H1 (cell line): Measurements from ENCODE around the gene WDR91. TPM values are rescaled to one million over a fixed set of nuclear protein-coding genes. Genes with fewer than 3 reads are reported as not detected.

Experiments
- CTCF ChIA-PET: fragments of 300-600 bp; sonication (Branson Sonifier 250); formaldehyde crosslinking; loops from one replicate; lab custom pipeline; 2021; ENCODE audit not compliant: partially characterized antibody; lab: Charles Lee
- POLR2A ChIA-PET: fragments of 300-600 bp; sonication (Branson Sonifier 250); formaldehyde crosslinking; loops from one replicate; lab custom pipeline; 2021; ENCODE audit warnings: inconsistent platforms; ENCODE audit not compliant: partially characterized antibody; lab: Charles Lee
- DNase-seq, 2 experiments: peaks; one replicate each; pipeline versions ENCODE4 v3.0.0 to v3.0.0-alpha.2; 2010 to 2022; ENCODE audit warnings: low spot score in 2 of 2, low read depth in 1 of 2, mixed read lengths in 1 of 2
- FAIRE-seq: peaks from 2 replicates; lab custom pipeline; 2011; peaks lifted over from hg19 to GRCh38; lab: Jason Lieb, UNC
- H2AFZ ChIP-seq: 2 replicates; pipeline ENCODE4 v1.8.1; 2012; ENCODE audit warnings: low read length, inconsistent platforms
- H2AK5ac ChIP-seq: 2 replicates; pipeline ENCODE4 v1.6.1; 2013; ENCODE audit warnings: low read depth, low read length
- H2BK120ac ChIP-seq: replicated peaks from 2 replicates; pipeline ENCODE3; 2013; ENCODE audit warnings: low read depth, low read length, inconsistent platforms
- H2BK12ac ChIP-seq: 2 replicates; pipeline ENCODE4 v1.6.1; 2013; ENCODE audit warnings: low read depth, low read length
- H2BK15ac ChIP-seq: 2 replicates; pipeline ENCODE4 v1.6.1; 2013; ENCODE audit warnings: low read length
- H2BK20ac ChIP-seq: 2 replicates; pipeline ENCODE4 v1.6.1; 2013; ENCODE audit warnings: low read length
- H2BK5ac ChIP-seq: 2 replicates; pipeline ENCODE4 v1.6.1; 2013; ENCODE audit warnings: low read depth, low read length
- H3K14ac ChIP-seq: 2 replicates; pipeline ENCODE4 v1.6.1; 2013; ENCODE audit warnings: inconsistent platforms; ENCODE audit not compliant: insufficient read length
- H3K18ac ChIP-seq: 2 replicates; pipeline ENCODE4 v1.6.1; 2013; ENCODE audit warnings: low read length; ENCODE audit errors: extremely low read depth
- H3K23ac ChIP-seq: 2 replicates; pipeline ENCODE4 v1.6.1; 2013; ENCODE audit warnings: inconsistent platforms; ENCODE audit not compliant: insufficient read length
- H3K23me2 ChIP-seq: 2 replicates; pipeline ENCODE4 v1.6.1; 2013; ENCODE audit warnings: low read depth, low read length
- H3K27ac ChIP-seq: 2 replicates; pipeline ENCODE4 v1.6.1; 2011; ENCODE audit warnings: low read depth, low read length, inconsistent platforms
- H3K27me3 ChIP-seq, 4 experiments: replicated peaks in 1 of 4; 1 replicate in 1 of 4; 2 replicates in 3 of 4; pipeline versions ENCODE4 v1.6.1 to v1.8.1; 2011 to 2013; ENCODE audit warnings: low read length in 3 of 4, mild to moderate bottlenecking in 3 of 4, inconsistent platforms in 2 of 4, mixed read lengths in 2 of 4, moderate library complexity in 1 of 4; ENCODE audit not compliant: control insufficient read depth in 3 of 4, insufficient read depth in 3 of 4; ENCODE audit errors: extremely low read depth in 1 of 4
- H3K36me3 ChIP-seq, 4 experiments: 2 replicates each; pipeline versions ENCODE4 v1.6.1 to v1.8.1; 2011 to 2013; ENCODE audit warnings: mild to moderate bottlenecking in 4 of 4, low read length in 3 of 4, moderate library complexity in 2 of 4, control low read depth in 1 of 4, inconsistent platforms in 1 of 4; ENCODE audit not compliant: insufficient read depth in 4 of 4, control insufficient read depth in 2 of 4
- H3K4ac ChIP-seq: replicated peaks from 2 replicates; pipeline ENCODE3; 2013; ENCODE audit warnings: low read length, low read depth, mixed read lengths, inconsistent platforms; ENCODE audit not compliant: insufficient read length
- H3K4me1 ChIP-seq, 4 experiments: replicated peaks in 1 of 4; 1 replicate in 1 of 4; 2 replicates in 3 of 4; pipeline versions ENCODE4 v1.6.1 to v1.8.1; 2011 to 2013; ENCODE audit warnings: low read length in 3 of 4, inconsistent platforms in 2 of 4, mixed read lengths in 1 of 4; ENCODE audit not compliant: insufficient read depth in 4 of 4, control insufficient read depth in 3 of 4
- H3K4me2 ChIP-seq, 2 experiments: 2 replicates each; pipeline versions ENCODE4 v1.6.1 to v1.8.1; 2011 to 2013; ENCODE audit warnings: low read depth in 2 of 2, low read length in 2 of 2, control low read depth in 1 of 2, inconsistent platforms in 1 of 2, mild to moderate bottlenecking in 1 of 2; ENCODE audit not compliant: insufficient read depth in 1 of 2
- H3K4me3 ChIP-seq, 4 experiments: fragments of 200-600, 300-600 bp in 1 of 4; sonication (generic), shearing (Covaris generic), sonication (Bioruptor Twin) in 1 of 4; 2 replicates each; pipeline versions ENCODE4 v1.5.1 to v1.8.1; 2011 to 2016; ENCODE audit warnings: low read length in 4 of 4, low read depth in 3 of 4, control low read depth in 2 of 4, inconsistent platforms in 2 of 4, mild to moderate bottlenecking in 2 of 4, mixed read lengths in 1 of 4, moderate library complexity in 1 of 4; ENCODE audit not compliant: insufficient read depth in 2 of 4; ENCODE audit errors: extremely low read depth in 1 of 4
- H3K56ac ChIP-seq: replicated peaks from 2 replicates; pipeline ENCODE3; 2013; ENCODE audit warnings: low read depth, mild to moderate bottlenecking, mixed read lengths, low read length, inconsistent platforms; ENCODE audit not compliant: insufficient read length
- H3K79me1 ChIP-seq: 2 replicates; pipeline ENCODE4 v1.6.1; 2013; ENCODE audit warnings: low read depth, low read length, control low read depth
- H3K79me2 ChIP-seq, 2 experiments: 2 replicates each; pipeline versions ENCODE4 v1.6.1 to v1.8.1; 2012 to 2013; ENCODE audit warnings: low read length in 2 of 2, mild to moderate bottlenecking in 2 of 2, inconsistent platforms in 1 of 2; ENCODE audit not compliant: insufficient read depth in 2 of 2, control insufficient read depth in 1 of 2
- H3K9ac ChIP-seq, 4 experiments: replicated peaks in 1 of 4; 1 replicate in 1 of 4; 2 replicates in 3 of 4; pipeline versions ENCODE4 v1.6.1 to v1.8.1; 2011 to 2013; ENCODE audit warnings: low read depth in 3 of 4, low read length in 3 of 4, control low read depth in 2 of 4, mild to moderate bottlenecking in 2 of 4, moderate library complexity in 2 of 4, inconsistent platforms in 1 of 4; ENCODE audit errors: extremely low read depth in 1 of 4
- H3K9me3 ChIP-seq, 2 experiments: 2 replicates each; pipeline versions ENCODE4 v1.6.1 to v1.8.1; 2012 to 2013; ENCODE audit warnings: mild to moderate bottlenecking in 2 of 2, moderate library complexity in 2 of 2, control low read depth in 1 of 2, inconsistent platforms in 1 of 2, low read depth in 1 of 2, low read length in 1 of 2, mixed read lengths in 1 of 2; ENCODE audit not compliant: insufficient read depth in 2 of 2
- H4K20me1 ChIP-seq, 2 experiments: replicated peaks in 1 of 2; 2 replicates each; pipeline versions ENCODE3 to v1.8.1; 2011 to 2013; ENCODE audit warnings: inconsistent platforms in 2 of 2, low read length in 2 of 2, mild to moderate bottlenecking in 1 of 2; ENCODE audit not compliant: insufficient read depth in 2 of 2, control insufficient read depth in 1 of 2
- H4K5ac ChIP-seq: 2 replicates; pipeline ENCODE4 v1.6.1; 2013; ENCODE audit warnings: low read length, low read depth, mixed read lengths, inconsistent platforms; ENCODE audit not compliant: insufficient read length
- H4K8ac ChIP-seq: 2 replicates; pipeline ENCODE4 v1.8.0; 2013; ENCODE audit warnings: mild to moderate bottlenecking, moderate library complexity, low read length, inconsistent platforms; ENCODE audit not compliant: insufficient read depth; ENCODE audit errors: extremely low read depth
- H4K91ac ChIP-seq: replicated peaks from 2 replicates; pipeline ENCODE3; 2013; ENCODE audit warnings: low read length, mixed read lengths, inconsistent platforms; ENCODE audit not compliant: insufficient read length
- BCL11A ChIP-seq, 2 experiments: IDR thresholded peaks; one replicate each; pipeline ENCODE4 v1.6.1; 2011; ENCODE audit warnings: low read depth in 2 of 2, low read length in 2 of 2, mild to moderate bottlenecking in 2 of 2
- CBX8 ChIP-seq: fragments of 300-800, 300-1000 bp; sonication (generic); IDR thresholded peaks from 2 replicates; pipeline ENCODE4 v1.7.1; 2016; ENCODE audit warnings: low read depth, low read length, borderline replicate concordance
- EGR1 ChIP-seq: IDR thresholded peaks from 2 replicates; pipeline ENCODE4 v1.6.1; 2011; ENCODE audit warnings: low read depth, low read length, borderline replicate concordance
- JUN ChIP-seq: IDR thresholded peaks from 2 replicates; pipeline ENCODE4 v1.6.1; 2011; ENCODE audit warnings: low read depth, mild to moderate bottlenecking, improper control_type of control experiment, low read length
- JUND ChIP-seq: IDR thresholded peaks from 2 replicates; pipeline ENCODE4 v1.6.1; 2011; ENCODE audit warnings: mild to moderate bottlenecking, improper control_type of control experiment, low read length
- KDM1A ChIP-seq: fragments of 200-600, 300-600 bp; sonication (generic); IDR thresholded peaks from 2 replicates; pipeline ENCODE4 v1.7.1; 2016; ENCODE audit warnings: mild to moderate bottlenecking, low read length, borderline replicate concordance
- NRF1 ChIP-seq: IDR thresholded peaks from 2 replicates; pipeline ENCODE4 v1.6.1; 2011; ENCODE audit warnings: mild to moderate bottlenecking, low read depth, low read length, improper control_type of control experiment
- RBBP5 ChIP-seq: IDR thresholded peaks from 2 replicates; pipeline ENCODE4 v1.7.1; 2012; ENCODE audit warnings: low read depth, mild to moderate bottlenecking, inconsistent platforms, low read length, moderate library complexity, borderline replicate concordance
- SIX5 ChIP-seq: IDR thresholded peaks from 2 replicates; pipeline ENCODE4 v1.6.1; 2011; ENCODE audit warnings: mild to moderate bottlenecking, low read depth, low read length
- SP4 ChIP-seq: IDR thresholded peaks from 2 replicates; pipeline ENCODE4 v1.6.1; 2012; ENCODE audit warnings: low read length, inconsistent platforms
- SRF ChIP-seq: IDR thresholded peaks from 2 replicates; pipeline ENCODE4 v1.6.1; 2011; ENCODE audit warnings: mild to moderate bottlenecking, low read depth, low read length, moderate library complexity
- TAF7 ChIP-seq: optimal IDR thresholded peaks from 2 replicates; pipeline ENCODE3; 2011; ENCODE audit warnings: low read depth, mild to moderate bottlenecking, inconsistent platforms, low read length, moderate library complexity, borderline replicate concordance
- WGBS, 2 experiments: shearing (Covaris generic) in 1 of 2; methylation state at CpG; one replicate each; pipeline versions ENCODE4 v1.1.6 to v1.1.7; 2013 to 2015; ENCODE audit warnings: low lambda C conversion rate in 2 of 2, mixed read lengths in 2 of 2, inconsistent platforms in 1 of 2, low coverage in 1 of 2, missing lambda C conversion rate in 1 of 2; ENCODE audit not compliant: insufficient replicate concordance in 2 of 2, insufficient coverage in 1 of 2, insufficient read length in 1 of 2; ENCODE audit errors: extremely low coverage in 1 of 2, missing lambda C conversion rate in 1 of 2; 5-methylcytosine and 5-hydroxymethylcytosine counted together
- polyA plus RNA-seq, 7 experiments: library from polyadenylated mRNA; depleted of rRNA in 3 of 7; stranded (reverse) in 5 of 7; unstranded in 2 of 7; fragments of >200 nt in 5 of 7; fragments of 200-250 nt in 2 of 7; gene quantifications; 1 replicate in 5 of 7; 2 replicates in 1 of 7; 4 replicates in 1 of 7; pipeline versions ENCODE4 v1.2.1 to v1.2.3, GENCODE V29; 2011 to 2013; ENCODE audit warnings: missing spikeins in 2 of 7, mixed read lengths in 2 of 7
- total RNA-seq: library from RNA; stranded (reverse); fragmentation: NEBNext Ultra II Directional; extraction: Animal tissue kit (Norgen Biotek cat#: 25700); gene quantifications from 2 replicates; pipeline ENCODE4 v1.2.1, GENCODE V29; 2021
- TF ChIP-seq, protein P1 (sequence below): IDR thresholded peaks from 2 replicates; pipeline ENCODE4 v1.6.1; 2012; ENCODE audit warnings: inconsistent platforms

WDR91 gene
- total and polyA plus RNA-seq, 2 of the 8 experiments (the other 6 are each of a cell fraction or from before 2014, with no cell fraction given), result 8.2 to 14.7 TPM

DNA sequence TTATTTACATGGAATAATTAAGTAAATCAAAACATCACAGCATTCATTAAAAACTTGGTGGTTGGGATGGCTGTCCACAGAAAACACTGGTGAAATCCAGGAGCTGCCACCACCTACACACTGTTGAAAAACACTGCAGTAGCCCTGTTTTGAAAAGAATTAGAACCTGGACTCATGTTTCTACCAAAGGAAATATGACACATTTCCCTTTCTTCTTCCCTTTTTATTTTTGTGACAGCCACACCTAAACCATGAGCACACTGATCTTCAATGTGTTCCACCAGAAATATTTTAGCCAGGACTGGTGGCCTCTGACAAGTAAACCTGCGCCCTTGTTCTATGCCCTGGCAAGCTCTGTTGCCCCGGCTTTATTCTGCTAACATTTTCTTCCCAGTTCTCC, 60.2 kb downstream of the WDR91 start:
- no peak overlapping the region for H2BK20ac ChIP-seq
- H3K9ac ChIP-seq, result no peak overlapping the region
- no peak overlapping the region for H3K56ac ChIP-seq
- H2BK5ac ChIP-seq, result no peak overlapping the region
- H3K23me2 ChIP-seq, result no peaks in the 10 kb centered on the region
- H2BK15ac ChIP-seq, result no peak overlapping the region
- H4K91ac ChIP-seq, result no peak overlapping the region
- no peak overlapping the region for H3K18ac ChIP-seq
- DNase-seq (no peak), FAIRE-seq (no peak)
- no peaks in the 10 kb centered on the region for H3K79me1 ChIP-seq
- no peak overlapping the region for H3K4me3 ChIP-seq
- no peaks in the 10 kb centered on the region for H3K4me1 ChIP-seq
- POLR2A ChIA-PET, result no interaction called here
- TF ChIP-seq NRF1, result no peak
- no peak for TF ChIP-seq TAF7
- TF ChIP-seq EGR1, result no peak
- TF ChIP-seq SP4, result no peak
- TF ChIP-seq CBX8, result no peak
- no peak for TF ChIP-seq SIX5
- TF ChIP-seq BCL11A (IDR thresholded peaks at IDR 0.05; ENCODE audit: low read depth in 2 of 2, low read length in 2 of 2), result no peak
- TF ChIP-seq RBBP5, result no peak
- TF ChIP-seq KDM1A, result no peak
- TF ChIP-seq SRF, result no peak
- TF ChIP-seq, protein P1, sequence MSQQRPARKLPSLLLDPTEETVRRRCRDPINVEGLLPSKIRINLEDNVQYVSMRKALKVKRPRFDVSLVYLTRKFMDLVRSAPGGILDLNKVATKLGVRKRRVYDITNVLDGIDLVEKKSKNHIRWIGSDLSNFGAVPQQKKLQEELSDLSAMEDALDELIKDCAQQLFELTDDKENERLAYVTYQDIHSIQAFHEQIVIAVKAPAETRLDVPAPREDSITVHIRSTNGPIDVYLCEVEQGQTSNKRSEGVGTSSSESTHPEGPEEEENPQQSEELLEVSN, result no peak
- TF ChIP-seq JUN, result no peak
- no peak for TF ChIP-seq JUND
- H2AK5ac ChIP-seq, result no peak overlapping the region
- no peak overlapping the region for H3K27ac ChIP-seq
- no peaks in the 10 kb centered on the region for H3K79me2 ChIP-seq
- no peak overlapping the region for H3K14ac ChIP-seq
- no peaks in the 10 kb centered on the region for H3K27me3 ChIP-seq
- WGBS, 2 experiments, result 80% methylated on average over 2 of the region's 2 CpGs; no CpG with 5 or more reads in 1 of the 2 experiments
- H2BK120ac ChIP-seq, result no peak overlapping the region
- no peak overlapping the region for H2BK12ac ChIP-seq
- H3K4ac ChIP-seq, result no peak overlapping the region
- no peaks in the 10 kb centered on the region for H4K20me1 ChIP-seq
- H3K9me3 ChIP-seq, result peaks cover 5 to 8% of the 10 kb centered on the region in 2 experiments; a peak in 2 of 4 replicates
- no peak overlapping the region for H2AFZ ChIP-seq
- CTCF ChIA-PET, result interaction anchor here (0.6 to 1.2 kb wide), 4 partner anchors 18 to 120 kb away, joined by 3 to 4 read pairs (median 4); no protein-coding TSS in a partner anchor
- H3K4me2 ChIP-seq, result no peak overlapping the region
- no peaks in the 10 kb centered on the region for H3K36me3 ChIP-seq
- H4K5ac ChIP-seq, result no peak overlapping the region
- no peak overlapping the region for H3K23ac ChIP-seq
- H4K8ac ChIP-seq, result no peak overlapping the region
